Ishikawa (cell line): ENCODE measurements around the gene RADIL.

Source experiments
- CEBPB ChIP-seq: IDR thresholded peaks from 2 replicates; pipeline ENCODE4 v1.6.1; 2012
- CREB1 ChIP-seq: IDR thresholded peaks from 2 replicates; pipeline ENCODE4 v1.6.1; 2012; ENCODE audit warnings: low read depth
- EGR1 ChIP-seq: IDR thresholded peaks from 2 replicates; pipeline ENCODE4 v1.6.1; 2012
- EP300 ChIP-seq: IDR thresholded peaks from 2 replicates; pipeline ENCODE4 v1.6.1; 2012; ENCODE audit warnings: borderline replicate concordance
- FOXM1 ChIP-seq: IDR thresholded peaks from 2 replicates; pipeline ENCODE4 v1.6.1; 2012; ENCODE audit warnings: low read depth, borderline replicate concordance
- MAX ChIP-seq: IDR thresholded peaks from 2 replicates; pipeline ENCODE4 v1.6.1; 2012
- NFIC ChIP-seq: IDR thresholded peaks from 2 replicates; pipeline ENCODE4 v1.6.1; 2012
- RAD21 ChIP-seq: IDR thresholded peaks from 2 replicates; pipeline ENCODE4 v1.6.1; 2012; ENCODE audit warnings: low read depth
- REST ChIP-seq: IDR thresholded peaks from 2 replicates; pipeline ENCODE4 v1.6.1; 2012; ENCODE audit warnings: low read depth, mild to moderate bottlenecking
- TAF1 ChIP-seq: IDR thresholded peaks from 2 replicates; pipeline ENCODE4 v1.6.1; 2012; ENCODE audit warnings: low read depth, mild to moderate bottlenecking
- TCF12 ChIP-seq: IDR thresholded peaks from 2 replicates; pipeline ENCODE4 v1.6.1; 2012; ENCODE audit warnings: low read depth
- TEAD4 ChIP-seq: IDR thresholded peaks from 2 replicates; pipeline ENCODE4 v1.6.1; 2012
- USF1 ChIP-seq: IDR thresholded peaks from 2 replicates; pipeline ENCODE4 v1.6.1; 2012
- YY1 ChIP-seq: IDR thresholded peaks from 2 replicates; pipeline ENCODE4 v1.6.1; 2012; ENCODE audit warnings: low read depth
- ZBTB7A ChIP-seq: IDR thresholded peaks from 2 replicates; pipeline ENCODE4 v1.6.1; 2012; ENCODE audit warnings: low read depth

Gene RADIL

GRCh38 chr7:4769761-4770160 is 113.8 kb downstream of the RADIL start:
- TF ChIP-seq RAD21: no peak
- TF ChIP-seq TCF12: no peak
- TF ChIP-seq CEBPB: no peak
- TF ChIP-seq FOXM1: no peak
- no peak for TF ChIP-seq MAX
- no peak for TF ChIP-seq EGR1
- no peak for TF ChIP-seq YY1
- TF ChIP-seq TEAD4: no peak
- TF ChIP-seq EP300: no peak
- TF ChIP-seq REST: no peak
- no peak for TF ChIP-seq NFIC
- TF ChIP-seq TAF1: no peak
- TF ChIP-seq CREB1: no peak
- no peak for TF ChIP-seq ZBTB7A
- no peak for TF ChIP-seq USF1

- no peak for TF ChIP-seq TAF1
- no peak for TF ChIP-seq TEAD4
- TF ChIP-seq MAX: no peak
- TF ChIP-seq YY1: no peak
- no peak for TF ChIP-seq CEBPB
- TF ChIP-seq REST: no peak
- TF ChIP-seq ZBTB7A: no peak
- no peak for TF ChIP-seq RAD21
- no peak for TF ChIP-seq EP300
- no peak for TF ChIP-seq EGR1
- no peak for TF ChIP-seq CREB1
- no peak for TF ChIP-seq NFIC
- TF ChIP-seq USF1: no peak
- TF ChIP-seq TCF12: no peak
- no peak for TF ChIP-seq FOXM1
Observed at GRCh38 chr7:4768597-4769569, 114.6 kb downstream of the RADIL start.

- TF ChIP-seq TCF12 (no peak), NFIC (no peak), EGR1 (no peak), USF1 (no peak), RAD21 (no peak), REST (no peak), YY1 (no peak), CEBPB (no peak), ZBTB7A (no peak), MAX (no peak), TEAD4 (no peak), CREB1 (no peak)
Observed at GRCh38 chr7:4766666-4767519, 116.6 kb downstream of the RADIL start.
